HG03575 (cell line): ENCODE measurements around the gene ID3.

ENCODE experiments used
- ATAC-seq: cut with Tn5 transposase; IDR thresholded peaks from one replicate; pipeline ENCODE4 v1.9.1; 2021; ENCODE audit not compliant: unreplicated experiment, insufficient number of reproducible peaks, low FRiP score; ENCODE audit errors: extremely low read depth

ID3 gene, protein sequence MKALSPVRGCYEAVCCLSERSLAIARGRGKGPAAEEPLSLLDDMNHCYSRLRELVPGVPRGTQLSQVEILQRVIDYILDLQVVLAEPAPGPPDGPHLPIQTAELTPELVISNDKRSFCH

GRCh38 chr1:23559136-23559984, at the start of gene ID3:
Gene ID3 (minus strand): TSS chr1:23559501. CDS start chr1:23559426, 75 bp downstream.
- ATAC-seq: no peak

DNA sequence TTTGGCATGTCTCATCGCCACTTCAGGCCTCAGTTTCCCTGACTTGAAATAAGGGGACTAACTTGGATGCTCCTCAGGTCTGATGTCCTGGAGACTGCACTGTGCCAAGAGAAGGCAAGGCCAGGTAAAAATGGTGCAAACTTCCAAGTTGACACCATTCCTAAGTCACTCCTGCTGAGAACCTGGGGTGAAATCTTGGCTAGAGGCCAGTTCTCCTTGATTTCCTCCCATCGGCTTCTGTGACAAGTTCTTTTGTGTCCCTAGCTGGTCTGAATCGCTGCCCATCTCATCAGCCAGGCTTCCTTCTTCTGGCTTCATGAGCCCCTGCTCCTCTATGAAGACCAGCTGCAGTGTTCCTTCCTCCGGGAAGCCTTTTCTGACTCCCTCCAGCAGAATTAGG, 48.6 kb upstream of the ID3 start:
- ATAC-seq: no peak

- ATAC-seq: no peak
Observed at GRCh38 chr1:23601968-23602876, 42.9 kb upstream of the ID3 start.

DNA sequence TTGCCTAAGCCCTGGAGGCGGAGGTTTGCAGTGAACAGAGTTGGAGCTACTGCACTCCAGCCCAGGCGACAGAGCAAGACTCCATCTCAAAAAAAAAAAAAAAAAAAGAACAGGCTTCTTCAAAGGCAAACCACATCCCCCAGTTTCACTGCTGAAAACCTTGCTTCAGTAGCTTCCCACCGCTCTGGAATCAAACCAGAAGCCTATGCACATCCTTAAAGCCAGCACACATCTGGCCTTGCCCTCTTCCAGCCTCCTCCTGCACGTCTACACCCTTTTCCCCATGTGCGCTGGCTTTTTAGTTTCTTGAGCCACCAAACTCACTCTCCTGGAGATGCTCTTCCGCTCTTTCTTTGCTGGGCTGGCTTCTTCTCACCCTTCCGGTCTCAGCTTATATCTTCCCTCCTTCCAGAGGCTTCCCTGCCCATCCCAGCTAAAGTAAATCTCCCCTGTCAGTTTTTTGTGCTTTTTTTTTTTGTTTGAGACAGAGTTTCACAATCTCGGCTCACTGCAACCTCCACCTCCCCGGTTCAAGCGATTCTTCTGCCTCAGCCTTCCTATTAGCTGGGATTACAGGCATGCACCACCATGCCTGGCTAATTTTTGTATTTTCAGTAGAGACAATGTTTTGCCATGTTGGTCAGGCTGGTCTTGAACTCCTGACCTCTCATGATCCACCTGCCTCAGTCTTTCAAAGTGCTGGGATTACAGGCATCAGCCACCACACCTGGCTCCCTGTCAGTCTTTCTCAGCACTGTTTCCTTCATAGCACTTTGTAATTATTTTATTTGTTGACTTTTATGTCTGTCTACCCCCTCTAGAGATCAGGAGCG, 42.0 kb upstream of the ID3 start:
- ATAC-seq: no peak

- ATAC-seq: no peak
Observed at GRCh38 chr1:23600283-23600682, 41.0 kb upstream of the ID3 start.

GRCh38 chr1:23599125-23599524, 39.8 kb upstream of the ID3 start:
- ATAC-seq: no peak

- ATAC-seq: no peak
Observed at GRCh38 chr1:23598424-23598823, 39.1 kb upstream of the ID3 start.

GRCh38 chr1:23597635-23598388, 38.5 kb upstream of the ID3 start:
- ATAC-seq: no peak

DNA sequence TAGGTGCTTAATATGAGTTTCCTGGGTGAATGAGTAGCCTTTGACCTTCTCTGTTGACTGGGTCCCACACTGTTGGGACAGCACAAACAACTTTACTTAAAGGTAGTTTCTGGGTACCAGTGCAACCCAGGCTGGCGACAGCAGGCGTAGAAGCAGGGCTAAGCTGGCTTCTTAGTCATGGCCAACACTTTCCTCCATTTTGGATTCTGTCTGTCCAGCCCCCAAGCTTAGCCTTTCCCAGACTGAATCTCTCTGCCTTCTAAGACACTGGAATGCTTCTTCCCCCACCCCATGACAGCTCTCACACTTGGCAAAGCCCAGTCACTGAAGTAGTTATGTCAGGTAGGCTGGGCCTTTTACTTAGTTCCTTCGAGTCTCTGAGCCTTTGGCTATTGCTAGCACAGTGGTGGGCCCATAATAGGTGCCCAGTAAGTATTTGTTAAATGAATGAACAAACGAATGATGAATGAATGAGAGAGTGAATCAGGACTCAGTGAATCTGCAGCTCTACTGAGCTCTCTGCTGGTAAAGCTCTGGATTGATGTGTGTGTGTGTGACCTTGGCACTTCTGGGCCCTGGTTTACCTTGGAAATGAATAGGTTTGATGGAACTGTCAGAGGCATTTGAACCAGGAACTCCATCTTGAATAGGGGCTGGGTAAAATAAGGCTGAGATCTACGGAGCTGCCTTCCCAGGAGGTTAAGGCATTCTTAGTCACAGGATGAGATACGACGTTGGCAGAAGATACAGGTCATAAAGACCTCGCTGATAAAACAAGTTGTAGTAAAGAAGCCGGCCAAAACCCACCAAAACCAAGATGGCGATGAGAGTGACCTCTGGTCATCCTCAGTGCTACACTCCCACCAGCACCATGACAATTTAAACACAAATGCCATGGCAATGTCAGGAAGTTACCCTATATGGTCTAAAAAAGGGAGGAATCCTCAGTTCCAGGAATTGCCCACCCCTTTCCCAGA, 37.4 kb upstream of the ID3 start:
- no peak for ATAC-seq

DNA sequence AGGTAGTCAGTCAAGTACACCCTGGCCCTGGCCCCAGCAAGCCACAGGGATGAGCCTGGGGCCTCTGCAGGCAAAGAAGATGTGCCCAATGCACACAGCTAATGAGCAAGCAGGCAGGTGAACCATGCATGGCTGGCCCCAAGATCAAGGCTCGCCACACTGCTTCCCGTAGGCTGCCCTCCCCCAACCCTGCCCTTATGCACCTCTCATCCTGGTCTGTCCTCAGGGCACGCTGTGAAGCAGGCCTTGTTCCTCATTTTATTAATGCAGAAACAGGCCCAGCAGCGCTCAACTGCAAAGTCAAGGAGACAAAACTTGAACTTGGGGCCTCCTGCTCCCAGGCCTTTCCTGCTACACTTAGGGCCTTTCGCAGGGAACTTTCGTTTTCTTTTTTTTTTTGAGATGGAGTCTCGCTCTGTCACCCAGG, 35.6 kb upstream of the ID3 start:
- no peak for ATAC-seq

GRCh38 chr1:23594149-23594907, 35.0 kb upstream of the ID3 start:
- no peak for ATAC-seq

DNA sequence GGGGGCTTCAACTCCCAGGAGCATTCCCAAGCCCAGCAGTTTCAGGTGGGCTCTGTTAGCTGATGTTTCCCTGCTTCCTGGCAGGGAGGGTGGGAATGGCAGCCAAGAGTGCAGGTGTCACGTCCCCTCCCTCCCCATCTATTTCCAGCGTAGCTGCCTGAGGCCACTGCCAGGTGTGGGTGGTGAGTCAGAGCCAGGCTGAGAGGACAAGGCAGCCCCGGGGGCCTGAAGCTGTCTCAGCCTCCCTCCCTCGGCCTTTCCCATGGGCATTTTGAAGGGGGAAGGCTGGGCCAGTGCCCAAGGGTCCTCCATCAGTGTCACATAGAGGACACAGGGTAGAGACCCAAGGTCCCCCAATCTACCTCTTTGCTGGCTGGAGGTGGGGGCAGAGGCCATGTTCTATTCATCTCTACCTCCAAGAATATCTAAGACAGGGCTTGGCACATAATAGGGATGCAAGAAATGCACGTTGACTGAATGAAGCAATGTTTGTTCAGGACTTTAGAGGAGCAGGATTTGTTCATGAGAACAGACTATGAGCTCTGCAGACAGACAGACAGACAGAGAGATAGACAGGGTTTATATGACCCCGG, 34.4 kb upstream of the ID3 start:
- no peak for ATAC-seq

DNA sequence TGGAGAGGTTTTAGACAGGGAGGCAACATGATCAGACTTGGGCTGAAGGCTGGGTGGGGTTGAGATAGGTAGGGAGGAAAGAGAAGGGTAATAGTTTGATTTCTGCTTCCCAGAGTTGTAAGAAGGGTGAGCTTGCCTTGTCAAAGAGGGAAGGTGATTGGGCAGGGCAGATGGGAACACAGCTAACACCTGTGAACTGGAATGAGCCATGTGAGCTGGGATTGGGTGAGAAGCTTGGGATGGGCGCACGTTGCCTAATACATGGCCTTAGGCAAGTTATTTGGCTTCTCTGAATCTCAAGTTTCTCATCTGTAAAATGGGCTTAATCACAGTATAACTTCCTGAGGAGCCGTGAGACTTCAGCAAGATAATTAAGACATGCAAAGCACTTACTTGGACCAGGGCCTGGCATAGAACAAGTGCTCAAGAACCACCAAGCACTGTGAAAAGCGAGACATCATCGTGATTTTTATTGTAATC, 33.8 kb upstream of the ID3 start:
- no peak for ATAC-seq

DNA sequence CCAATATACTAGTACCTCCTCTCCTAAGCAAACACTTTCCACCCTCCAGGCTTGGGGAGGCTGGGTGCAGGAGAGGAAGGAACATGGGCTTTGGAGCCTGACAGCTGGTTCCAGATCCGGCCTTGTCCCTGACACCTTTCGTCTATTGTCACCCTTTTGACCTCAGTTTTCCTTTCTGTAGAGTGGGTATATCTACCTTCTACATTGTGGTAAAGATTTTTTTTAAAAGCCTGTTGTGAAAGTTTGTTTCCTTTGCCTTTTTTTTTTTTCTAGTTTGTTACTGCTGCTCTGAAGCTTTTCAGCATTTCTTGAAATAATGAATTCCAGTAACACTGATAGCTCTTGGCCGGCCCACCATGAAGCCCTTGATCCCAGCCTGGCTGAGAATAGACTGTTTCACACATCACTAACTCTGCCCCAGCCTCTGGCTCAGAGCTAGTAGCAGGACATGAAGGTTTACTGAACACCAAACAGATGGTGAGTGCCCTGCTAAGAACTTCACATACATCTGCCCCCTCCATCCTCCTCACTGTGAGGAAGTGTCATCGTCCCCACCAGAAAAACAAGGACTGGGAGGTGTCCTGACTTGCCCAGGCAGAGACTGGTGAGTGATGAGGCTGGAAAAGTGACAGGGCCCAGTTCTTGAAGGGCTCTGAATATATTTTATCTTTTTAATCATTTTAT, 33.0 kb upstream of the ID3 start:
- ATAC-seq: no peak

DNA sequence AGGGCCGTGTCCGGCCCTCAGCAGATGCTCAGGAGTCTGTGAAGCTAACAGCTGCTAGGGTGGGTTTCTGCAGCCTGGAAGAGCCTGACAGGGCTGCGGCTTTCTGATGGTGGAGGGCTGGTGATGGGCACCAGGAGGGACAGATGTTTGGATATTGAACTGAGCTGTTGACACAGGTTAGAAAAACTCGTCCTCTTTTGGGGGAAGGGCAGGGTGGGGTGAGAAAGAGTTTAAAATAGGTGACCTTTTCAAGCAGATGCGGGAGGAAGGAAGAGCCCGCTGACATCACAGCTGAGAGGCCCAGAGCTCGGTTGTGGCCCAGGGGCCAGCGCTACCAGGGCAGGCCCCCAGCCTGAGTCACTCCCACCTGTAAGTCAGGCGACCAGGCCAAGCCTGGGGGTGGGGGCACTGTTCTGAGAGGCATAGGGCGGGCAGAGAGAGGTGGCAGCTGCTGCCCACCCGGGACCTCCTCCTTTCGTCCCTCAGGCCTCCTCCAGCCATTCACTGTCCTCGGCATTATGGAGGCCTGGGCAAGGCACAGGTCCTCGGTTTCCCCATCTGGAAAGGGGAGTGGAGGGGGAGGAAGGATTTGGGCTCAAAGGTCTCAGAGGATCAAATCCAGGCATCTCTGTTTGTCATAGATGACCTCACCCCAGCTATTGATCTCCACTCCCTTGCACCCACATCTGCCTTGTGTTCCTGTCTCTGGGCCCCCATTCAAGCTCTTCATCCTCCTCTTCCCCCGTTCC, 32.3 kb upstream of the ID3 start:
- no peak for ATAC-seq
